GM10248 (cell line): ENCODE results near the gene CCDC40.

Experiments
- CTCF ChIA-PET: fragments of 300-600 bp; sonication (Branson Sonifier 250); formaldehyde crosslinking; extraction: SDS; loops from one replicate; lab custom pipeline; 2021; ENCODE audit warnings: antibody characterized with exemption; lab: Yijun Ruan, JAX
- POLR2A ChIA-PET: fragments of 350-650 bp; sonication (Branson Sonifier 250); formaldehyde crosslinking; extraction: SDS; loops from one replicate; lab custom pipeline; 2020; ENCODE audit warnings: antibody characterized with exemption; lab: Yijun Ruan, JAX
- DNase-seq: peaks from one replicate; pipeline ENCODE4 v3.0.0; 2012; ENCODE audit errors: extremely low spot score
- TF ChIP-seq, protein P1 (sequence below): IDR thresholded peaks from 2 replicates; pipeline ENCODE4 v1.5.1; 2012; ENCODE audit warnings: mild to moderate bottlenecking, low read depth; ENCODE audit errors: extremely low read depth, missing control alignments, control extremely low read depth

Gene CCDC40

GRCh38 chr17:80110927-80111701 lies 74.7 kb downstream of the CCDC40 start:
- TF ChIP-seq, protein P1, sequence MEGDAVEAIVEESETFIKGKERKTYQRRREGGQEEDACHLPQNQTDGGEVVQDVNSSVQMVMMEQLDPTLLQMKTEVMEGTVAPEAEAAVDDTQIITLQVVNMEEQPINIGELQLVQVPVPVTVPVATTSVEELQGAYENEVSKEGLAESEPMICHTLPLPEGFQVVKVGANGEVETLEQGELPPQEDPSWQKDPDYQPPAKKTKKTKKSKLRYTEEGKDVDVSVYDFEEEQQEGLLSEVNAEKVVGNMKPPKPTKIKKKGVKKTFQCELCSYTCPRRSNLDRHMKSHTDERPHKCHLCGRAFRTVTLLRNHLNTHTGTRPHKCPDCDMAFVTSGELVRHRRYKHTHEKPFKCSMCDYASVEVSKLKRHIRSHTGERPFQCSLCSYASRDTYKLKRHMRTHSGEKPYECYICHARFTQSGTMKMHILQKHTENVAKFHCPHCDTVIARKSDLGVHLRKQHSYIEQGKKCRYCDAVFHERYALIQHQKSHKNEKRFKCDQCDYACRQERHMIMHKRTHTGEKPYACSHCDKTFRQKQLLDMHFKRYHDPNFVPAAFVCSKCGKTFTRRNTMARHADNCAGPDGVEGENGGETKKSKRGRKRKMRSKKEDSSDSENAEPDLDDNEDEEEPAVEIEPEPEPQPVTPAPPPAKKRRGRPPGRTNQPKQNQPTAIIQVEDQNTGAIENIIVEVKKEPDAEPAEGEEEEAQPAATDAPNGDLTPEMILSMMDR, result no peak
- DNase-seq, result no peak
- ChIA-PET POLR2A (no interaction called here), CTCF (interaction anchor here (1.8 to 2.2 kb wide), 2 partner anchors 9 to 10 kb away, joined by 8 to 15 read pairs; partner anchors contain the start of gene GAA)

GRCh38 chr17:80111702-80112470 lies 75.4 kb downstream of the CCDC40 start:
- POLR2A ChIA-PET, result no interaction called here
- no peak for DNase-seq
- CTCF ChIA-PET, result interaction anchor here (2.2 kb wide), 1 partner anchor 10 kb away, joined by 15 read pairs; the partner anchor contains the start of gene GAA

GRCh38 chr17:80112471-80113032 lies 76.1 kb downstream of the CCDC40 start:
- no peak for DNase-seq
- TF ChIP-seq, protein P1, result no peak
- ChIA-PET POLR2A (no interaction called here), CTCF (interaction anchor here (2.2 kb wide), 1 partner anchor 11 kb away, joined by 15 read pairs; the partner anchor contains the start of gene GAA)

More at GRCh38 chr17:80111702-80112470, 75.4 kb downstream of the CCDC40 start:
- TF ChIP-seq, protein P1, result no peak

GRCh38 chr17:80113033-80113484 lies 76.6 kb downstream of the CCDC40 start:
- TF ChIP-seq, protein P1, result no peak
- ChIA-PET POLR2A (no interaction called here), CTCF (interaction anchor here (2.2 kb wide), 1 partner anchor 12 kb away, joined by 15 read pairs; the partner anchor contains the start of gene GAA)
- DNase-seq, result no peak

GRCh38 chr17:80114758-80115157 lies 78.3 kb downstream of the CCDC40 start:
- POLR2A ChIA-PET, result no interaction called here
- CTCF ChIA-PET, result interaction anchor here (1.3 kb wide), 1 partner anchor 13 kb away, joined by 5 read pairs; the partner anchor contains the start of gene GAA
- TF ChIP-seq, protein P1, result no peak
- no peak for DNase-seq

DNA sequence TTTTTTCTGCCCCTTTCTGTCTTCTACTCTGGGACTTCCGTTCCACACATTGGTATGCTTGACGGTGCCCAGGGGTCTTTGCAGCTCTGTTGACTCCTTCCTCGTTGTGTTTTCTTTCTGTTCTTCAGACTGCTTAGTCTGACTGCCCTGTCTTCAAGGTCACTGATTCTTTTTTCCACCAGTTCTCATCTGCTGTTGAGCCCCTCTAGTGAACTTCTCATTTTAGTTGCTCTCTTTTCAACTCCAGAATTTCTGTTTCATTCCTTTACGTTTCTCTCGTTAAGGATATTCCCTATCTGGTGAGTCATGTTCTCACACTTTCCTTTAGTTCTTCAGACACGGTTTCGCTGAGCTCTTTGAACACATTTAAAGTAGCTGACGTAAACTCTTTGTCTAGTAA lies 78.7 kb downstream of the CCDC40 start:
- DNase-seq, result no peak
- ChIA-PET CTCF (interaction anchor here (0.8 to 3.1 kb wide), 4 partner anchors 9 to 107 kb away, joined by 3 to 16 read pairs (median 4); partner anchors contain the start of gene GAA), POLR2A (interaction anchor here (0.8 kb wide), 1 partner anchor 25 kb away, joined by 3 read pairs; no protein-coding TSS in a partner anchor)
- TF ChIP-seq, protein P1, result no peak
